Thyroid gland (tissue), 4 donors: Measurements from ENCODE around the gene TNFAIP1. TPM values are rescaled to one million over a fixed set of nuclear protein-coding genes. Genes with fewer than 3 reads are reported as not detected.
A peak's percentile ranks its signal among the peaks of the same experiment; 100 is the strongest.

Source experiments
- DNase-seq, 2 donors: peaks; one replicate each; pipeline ENCODE4 v3.0.0-alpha.2; 2019
- H3K27ac ChIP-seq, 3 donors: fragments of 200-600 bp; sonication (generic); 1 replicate in 2 of 3; 2 replicates in 1 of 3; pipeline ENCODE4 v1.5.1; 2016 to 2019; ENCODE audit warnings: mild to moderate bottlenecking in 1 of 3, moderate library complexity in 1 of 3
- H3K27me3 ChIP-seq: fragments of 200-600 bp; sonication (generic); one replicate; pipeline ENCODE4 v1.5.1; 2019
- H3K36me3 ChIP-seq, 2 donors: fragments of 200-600 bp; sonication (generic); one replicate each; pipeline ENCODE4 v1.5.1; 2016 to 2019
- H3K4me1 ChIP-seq, 2 donors: fragments of 200-600 bp; sonication (generic); one replicate each; pipeline ENCODE4 v1.5.1; 2017 to 2019
- H3K4me3 ChIP-seq, 3 donors: fragments of 200-600 bp; sonication (generic); replicated peaks in 1 of 3; 1 replicate in 2 of 3; 2 replicates in 1 of 3; pipeline ENCODE4 v1.5.1; 2016; ENCODE audit warnings: mild to moderate bottlenecking in 1 of 3
- H3K9me3 ChIP-seq: fragments of 200-600 bp; sonication (generic); one replicate; pipeline ENCODE4 v1.5.1; 2017
- CTCF ChIP-seq, 6 experiments: fragments of 200-600 bp in 3 of 6; fragments of 450-650 bp in 3 of 6; sonication (generic) in 3 of 6; IDR thresholded peaks; one replicate each; pipeline ENCODE4 v1.5.1; 2016 to 2019; ENCODE audit warnings: antibody characterized with exemption in 6 of 6, mild to moderate bottlenecking in 2 of 6, inconsistent platforms in 1 of 6, moderate library complexity in 1 of 6
- POLR2A ChIP-seq, 2 donors: fragments of 450-650 bp; IDR thresholded peaks; one replicate each; pipeline ENCODE4 v1.6.1; 2017; ENCODE audit warnings: antibody characterized with exemption in 2 of 2, mild to moderate bottlenecking in 2 of 2, moderate library complexity in 1 of 2
- WGBS, 2 donors: methylation state at CpG; one replicate each; pipeline ENCODE4 v1.1.5; 2017; 5-methylcytosine and 5-hydroxymethylcytosine counted together
- intact Hi-C: fragments of 100-400 bp; cut with DNase I; formaldehyde crosslinking; loops from one replicate; pipeline ENCODE4 v1.15.1; 2023
- total RNA-seq, 4 donors: library from RNA; depleted of rRNA; stranded (reverse); fragments of >200 nt; gene quantifications; one replicate each; pipeline ENCODE4 v1.2.3, GENCODE V29; 2016

Gene TNFAIP1
- total RNA-seq, 4 donors from 2014 or later, result 28.4 to 36.9 (median 35.8) TPM

DNA sequence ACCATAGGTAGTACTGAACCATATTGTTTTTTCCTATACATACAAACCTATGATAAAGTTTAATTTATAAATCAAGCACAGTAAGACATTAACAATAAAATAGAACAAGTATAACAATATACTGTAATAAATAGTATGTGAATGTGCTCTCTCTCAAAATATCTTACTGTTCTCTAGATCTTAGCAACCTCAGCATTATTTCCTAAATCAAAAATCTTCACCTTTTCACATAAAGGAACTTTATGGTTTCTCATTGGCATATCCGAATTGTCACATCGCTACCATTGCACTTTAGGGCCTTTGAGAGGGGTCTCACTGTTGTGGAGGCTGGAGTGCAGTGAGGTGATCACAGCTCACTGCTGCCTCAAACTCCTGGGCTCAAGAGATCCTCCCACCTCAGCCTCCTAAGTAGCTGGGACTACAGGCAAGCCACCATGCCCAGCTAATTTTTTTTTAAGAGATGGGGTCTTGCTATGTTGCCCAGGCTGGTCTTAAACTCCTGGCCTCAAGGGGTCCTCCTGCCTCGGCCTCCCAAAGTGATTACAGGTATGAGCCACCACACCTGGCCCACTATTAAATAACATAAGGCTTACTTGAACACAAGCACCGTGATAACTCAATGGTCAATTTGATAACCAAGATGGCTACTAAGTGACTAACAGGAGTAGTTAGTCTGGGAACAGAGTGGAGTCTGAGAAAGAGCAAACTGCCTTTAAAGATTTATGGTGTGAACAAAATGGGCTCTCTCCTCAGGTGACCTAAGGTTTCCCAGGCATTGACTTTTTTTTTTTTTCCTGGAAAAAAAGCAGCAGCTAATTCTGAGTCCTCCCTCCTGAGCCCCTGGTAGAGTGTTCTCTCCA is 19.5 kb upstream of the TNFAIP1 start:
- WGBS, 2 donors, result 91 to 94% methylated on average over 4 of the region's 4 CpGs
- no peak overlapping the region for H3K4me3 ChIP-seq
- TF ChIP-seq POLR2A (IDR thresholded peaks at IDR 0.05), result no peak
- no peak for TF ChIP-seq CTCF (IDR thresholded peaks at IDR 0.05)
- intact Hi-C loops, result no loop called here
- peaks cover 12 to 16% of the 10 kb centered on the region in 2 donors for H3K4me1 ChIP-seq
- no peaks in the 10 kb centered on the region for H3K27me3 ChIP-seq
- H3K9me3 ChIP-seq, result no peaks in the 10 kb centered on the region
- no peaks in the 10 kb centered on the region for H3K36me3 ChIP-seq
- no peak overlapping the region for H3K27ac ChIP-seq
- DNase-seq, result no peak

DNA sequence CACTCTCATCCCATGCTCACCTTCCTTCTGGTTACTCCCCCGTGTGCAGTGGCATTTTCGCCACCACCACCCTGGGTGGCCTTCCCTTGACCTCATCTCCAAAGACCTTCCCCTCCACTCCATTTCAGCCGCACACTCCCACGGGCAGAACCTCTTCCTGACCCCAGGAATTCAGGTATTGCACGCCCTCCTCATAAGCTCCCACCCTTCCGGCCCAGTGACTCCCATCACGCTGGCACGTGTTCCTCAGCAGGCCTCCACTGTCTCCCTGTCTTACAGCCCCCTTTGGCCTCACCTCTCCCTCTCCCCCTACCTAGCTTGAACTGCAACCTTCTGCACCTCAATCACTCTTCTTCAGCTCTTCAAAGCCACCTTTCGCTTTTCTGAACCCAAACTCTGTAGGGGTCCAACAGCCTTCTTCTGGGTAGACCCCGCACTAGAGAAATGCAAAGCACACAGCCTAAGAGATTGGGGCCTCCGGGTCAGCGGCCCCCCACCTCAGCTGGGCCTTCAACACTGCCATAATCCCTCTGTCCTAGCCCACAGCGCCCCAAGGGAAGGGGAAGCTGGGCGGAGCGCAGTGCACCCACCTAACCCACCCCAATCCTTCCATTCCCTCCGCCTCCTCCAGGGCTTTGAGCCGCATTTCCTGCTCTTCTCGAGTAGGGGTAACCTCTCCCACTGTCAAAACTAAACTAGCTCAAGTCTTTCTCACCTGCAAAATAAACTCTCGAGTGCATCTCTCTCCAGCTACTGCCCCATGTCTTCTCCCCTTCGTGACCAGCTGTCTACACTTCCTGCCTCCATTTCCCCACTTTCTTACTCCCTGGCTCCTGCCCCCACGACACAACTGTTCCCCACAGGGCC is 18.2 kb upstream of the TNFAIP1 start:
- TF ChIP-seq CTCF (IDR thresholded peaks at IDR 0.05) (no peak), POLR2A (IDR thresholded peaks at IDR 0.05) (no peak)
- no peaks in the 10 kb centered on the region for H3K27me3 ChIP-seq

DNA sequence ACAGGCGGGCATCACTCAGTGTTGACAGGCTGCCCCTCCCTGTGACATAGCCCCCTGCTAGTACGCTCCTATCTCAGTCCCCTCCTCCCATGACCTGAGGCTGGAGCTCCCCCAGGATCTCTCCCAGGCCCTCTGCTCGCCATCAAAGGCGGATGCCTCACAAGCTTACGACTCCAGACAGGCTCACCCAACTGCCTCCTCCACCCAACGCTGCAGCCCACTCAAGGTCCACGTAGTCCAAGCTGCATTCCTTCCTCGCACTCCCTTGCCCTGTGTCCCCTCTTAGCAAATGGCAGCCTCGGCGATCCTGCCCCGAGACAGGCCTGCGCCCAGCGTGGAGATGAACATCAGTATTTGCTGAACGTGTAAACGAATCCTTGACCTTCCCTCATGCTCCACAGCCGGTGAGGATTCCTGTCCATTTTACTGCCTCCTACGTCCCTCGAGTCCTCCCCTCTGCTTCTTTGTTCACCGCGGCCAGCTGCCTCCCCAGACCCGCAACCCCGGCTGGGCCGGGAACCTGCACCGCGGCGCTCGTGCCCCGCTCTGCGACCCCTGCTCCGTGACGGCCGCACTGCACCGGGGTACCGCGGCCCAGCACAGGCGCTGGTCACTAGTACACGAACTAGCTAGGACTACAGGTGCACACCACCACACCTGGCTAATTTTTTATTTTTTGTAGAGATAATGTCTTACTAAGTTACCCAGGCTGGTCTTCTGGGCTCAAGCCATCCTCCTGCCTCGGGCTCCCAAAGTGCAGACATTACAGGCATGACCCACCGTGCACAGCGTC is 17.4 kb upstream of the TNFAIP1 start:
- WGBS, 2 donors, result 15 to 22% methylated on average over 38 to 40 of the region's 40 CpGs
- H3K27me3 ChIP-seq, result no peaks in the 10 kb centered on the region
- no peaks in the 10 kb centered on the region for H3K9me3 ChIP-seq
- H3K4me3 ChIP-seq, result peak overlapping the region in 1 of 3 donors; percentile 56
- intact Hi-C loops, result no loop called here
- H3K36me3 ChIP-seq, result no peaks in the 10 kb centered on the region
- no peak for TF ChIP-seq CTCF (IDR thresholded peaks at IDR 0.05)
- no peak for TF ChIP-seq POLR2A (IDR thresholded peaks at IDR 0.05)
- DNase-seq, result no peak
- peaks cover 12 to 16% of the 10 kb centered on the region in 2 donors for H3K4me1 ChIP-seq
- no peak overlapping the region for H3K27ac ChIP-seq

More for the DNA sequence above, 18.2 kb upstream of the TNFAIP1 start:
- 84% methylated on average over 21 of the region's 21 CpGs for WGBS, 2 donors
- Histone ChIP-seq H3K36me3 (no peaks in the 10 kb centered on the region), H3K9me3 (no peaks in the 10 kb centered on the region), H3K4me1 (peaks cover 12 to 16% of the 10 kb centered on the region in 2 donors), H3K27ac (no peak overlapping the region), H3K4me3 (no peak overlapping the region)
- DNase-seq, result no peak
- intact Hi-C loops, result no loop called here

- Histone ChIP-seq H3K27me3 (no peaks in the 10 kb centered on the region), H3K9me3 (no peaks in the 10 kb centered on the region), H3K4me3 (peak within 1 kb of the TSS; percentile 20 to 56 (median 23)), H3K4me1 (peaks cover 12 to 16% of the 10 kb centered on the region in 2 donors), H3K36me3 (no peaks in the 10 kb centered on the region), H3K27ac (no peak within 1 kb of the TSS)
- intact Hi-C loops, result no loop called here
- WGBS, 2 donors, result 0 to 1% methylated on average over 13 to 51 of the region's 72 CpGs
- peak; percentile 96 for DNase-seq
- TF ChIP-seq POLR2A (IDR thresholded peaks at IDR 0.05), result peak in 1 of 2 donors; percentile 48
- peak in 1 of 6 experiments; percentile 8 for TF ChIP-seq CTCF (IDR thresholded peaks at IDR 0.05)
Measured at GRCh38 chr17:28318759-28319597, 16.6 kb upstream of the TNFAIP1 start, which contains the start of gene TMEM97. Gene TMEM97 (plus strand): TSS chr17:28319200. CDS start chr17:28319240, 40 bp downstream.
